ENCODE data around the gene CSRNP3. TPM values are rescaled to one million over a fixed set of nuclear protein-coding genes. Genes with fewer than 3 reads are reported as not detected.

Gene CSRNP3
- total and polyA plus RNA-seq, 2 donors (not counting 3 experiments of a cell fraction or from before 2014, with no cell fraction given) = not detected

DNA sequence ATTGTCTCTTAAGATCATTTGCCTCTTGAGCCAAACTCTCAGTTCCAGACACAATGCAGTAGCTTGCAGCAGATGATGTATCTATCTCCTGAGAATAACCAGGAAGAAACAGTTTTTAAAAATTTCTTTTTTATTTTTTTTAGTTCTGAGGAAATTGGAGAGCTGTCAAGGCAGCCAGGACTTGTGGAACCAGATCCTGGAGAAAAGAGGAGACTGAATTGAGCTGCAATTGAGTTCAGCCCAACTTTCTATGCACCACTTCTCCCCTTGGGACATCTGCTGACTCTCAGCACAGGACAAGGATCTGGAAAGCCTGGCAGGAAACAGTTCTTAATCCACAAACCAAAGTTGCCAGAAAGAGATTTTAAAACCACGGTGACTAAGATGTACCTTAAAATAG is 13.5 kb upstream of the CSRNP3 start:
- FAIRE-seq = no peak
- H3K27ac ChIP-seq (ENCODE audit: insufficient read depth, low read depth, low read length) = no peak overlapping the region
- intact Hi-C loops (cut with micrococcal nuclease) = no loop called here

More for the DNA sequence above, 13.5 kb upstream of the CSRNP3 start:
- H3K9ac ChIP-seq (replicated peaks; ENCODE audit: extremely low read depth, insufficient read depth, low read length) = no peak overlapping the region
- ChIA-PET CTCF (interaction anchor here (0.9 kb wide), 1 partner anchor 45 kb away, joined by 3 read pairs; no protein-coding TSS in a partner anchor), POLR2A (no interaction called here)
- H2AFZ ChIP-seq (ENCODE audit: low read depth, low read length) = no peak overlapping the region
- no peaks in the 10 kb centered on the region for H3K79me2 ChIP-seq (ENCODE audit: control insufficient read depth, insufficient read depth, low read length)
- H4K20me1 ChIP-seq (replicated peaks; ENCODE audit: control insufficient read depth, extremely low read depth, insufficient read depth, low read length) = no peaks in the 10 kb centered on the region
- no peak overlapping the region for H3K4me3 ChIP-seq (replicated peaks in 1 of 3; ENCODE audit: insufficient read depth in 1 of 3, low read depth in 1 of 3, low read length in 3 of 3)
- H3K36me3 ChIP-seq (ENCODE audit: control insufficient read depth in 2 of 2, extremely low read depth in 1 of 2, insufficient read depth in 2 of 2, low read length in 2 of 2) = no peaks in the 10 kb centered on the region
- TF ChIP-seq POLR2A (IDR thresholded peaks at IDR 0.05; ENCODE audit: low read depth, low read length) = no peak
- no peak for TF ChIP-seq GATA2 (IDR thresholded peaks at IDR 0.05; ENCODE audit: insufficient read depth, insufficient read length, low read depth, low read length)
- TF ChIP-seq EZH2 (IDR thresholded peaks at IDR 0.05; ENCODE audit: borderline replicate concordance, low read depth, low read length, severe bottlenecking) = no peak
- TF ChIP-seq JUN (IDR thresholded peaks at IDR 0.05; ENCODE audit: borderline replicate concordance, insufficient read depth, insufficient read length, low read depth) = no peak
- TF ChIP-seq, protein P1, sequence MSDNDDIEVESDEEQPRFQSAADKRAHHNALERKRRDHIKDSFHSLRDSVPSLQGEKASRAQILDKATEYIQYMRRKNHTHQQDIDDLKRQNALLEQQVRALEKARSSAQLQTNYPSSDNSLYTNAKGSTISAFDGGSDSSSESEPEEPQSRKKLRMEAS (IDR thresholded peaks at IDR 0.05; ENCODE audit: insufficient read depth, insufficient read length) = no peak
- TF ChIP-seq, protein P2, sequence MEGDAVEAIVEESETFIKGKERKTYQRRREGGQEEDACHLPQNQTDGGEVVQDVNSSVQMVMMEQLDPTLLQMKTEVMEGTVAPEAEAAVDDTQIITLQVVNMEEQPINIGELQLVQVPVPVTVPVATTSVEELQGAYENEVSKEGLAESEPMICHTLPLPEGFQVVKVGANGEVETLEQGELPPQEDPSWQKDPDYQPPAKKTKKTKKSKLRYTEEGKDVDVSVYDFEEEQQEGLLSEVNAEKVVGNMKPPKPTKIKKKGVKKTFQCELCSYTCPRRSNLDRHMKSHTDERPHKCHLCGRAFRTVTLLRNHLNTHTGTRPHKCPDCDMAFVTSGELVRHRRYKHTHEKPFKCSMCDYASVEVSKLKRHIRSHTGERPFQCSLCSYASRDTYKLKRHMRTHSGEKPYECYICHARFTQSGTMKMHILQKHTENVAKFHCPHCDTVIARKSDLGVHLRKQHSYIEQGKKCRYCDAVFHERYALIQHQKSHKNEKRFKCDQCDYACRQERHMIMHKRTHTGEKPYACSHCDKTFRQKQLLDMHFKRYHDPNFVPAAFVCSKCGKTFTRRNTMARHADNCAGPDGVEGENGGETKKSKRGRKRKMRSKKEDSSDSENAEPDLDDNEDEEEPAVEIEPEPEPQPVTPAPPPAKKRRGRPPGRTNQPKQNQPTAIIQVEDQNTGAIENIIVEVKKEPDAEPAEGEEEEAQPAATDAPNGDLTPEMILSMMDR (IDR thresholded peaks at IDR 0.05; ENCODE audit: extremely low read depth in 1 of 2, insufficient read depth in 1 of 2, low read depth in 1 of 2, low read length in 2 of 2) = no peak
- no peak for TF ChIP-seq MYC (IDR thresholded peaks at IDR 0.05; ENCODE audit: low read depth, low read length)
- TF ChIP-seq FOS (IDR thresholded peaks at IDR 0.05; ENCODE audit: borderline replicate concordance, insufficient read depth, low read length) = no peak
- TF ChIP-seq POLR2AphosphoS5 (IDR thresholded peaks at IDR 0.05; ENCODE audit: insufficient read depth, low read depth, low read length) = no peak
- no peaks in the 10 kb centered on the region for H3K9me3 ChIP-seq (replicated peaks; ENCODE audit: control insufficient read depth, insufficient read depth, low read length)
- H3K27me3 ChIP-seq (ENCODE audit: control insufficient read depth in 2 of 2, insufficient read depth in 2 of 2, low read length in 2 of 2) = no peaks in the 10 kb centered on the region
- DNase-seq (ENCODE audit: low read depth, low spot score) = no peak
- no TSS peak for BruUV-seq (replicated peaks)
- H3K4me1 ChIP-seq (ENCODE audit: control insufficient read depth, extremely low read depth, insufficient read depth, low read length) = no peaks in the 10 kb centered on the region
- dilution Hi-C loops (cut with MboI; ENCODE audit: extremely low pct_ligation_motif_present, low sequenced_read_pairs) = no loop called here
- no peak overlapping the region for H3K4me2 ChIP-seq (ENCODE audit: insufficient read depth, low read length)
- no peaks in the 10 kb centered on the region for H3K9me1 ChIP-seq (replicated peaks; ENCODE audit: control insufficient read depth, extremely low read depth, insufficient read depth, low read length)
